Measurements from ENCODE around the gene COX7A2. TPM values are rescaled to one million over a fixed set of nuclear protein-coding genes. Genes with fewer than 3 reads are reported as not detected.

Gene COX7A2
- total RNA-seq, 1 donor from 2014 or later, result 360 TPM

DNA sequence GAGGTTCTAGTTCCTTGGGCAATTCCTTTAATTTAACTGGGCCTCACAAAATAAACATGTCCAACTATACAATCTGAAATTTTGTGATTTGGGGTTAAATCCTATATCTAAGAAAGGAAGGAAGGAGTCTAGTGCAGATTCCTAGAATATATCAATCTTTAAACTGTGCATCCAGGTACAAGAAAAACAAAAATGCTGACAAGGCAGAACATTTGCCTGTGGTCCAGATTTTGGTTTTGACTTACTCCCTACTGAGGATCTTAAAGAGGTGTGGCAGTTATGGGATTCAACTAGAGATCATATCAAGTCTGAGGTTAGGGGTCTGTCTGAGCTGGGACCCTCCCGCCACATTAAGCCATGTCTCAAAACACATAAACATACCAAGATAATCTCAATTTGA is 17.7 kb upstream of the COX7A2 start:
- Histone ChIP-seq H3K27me3 (no peaks in the 10 kb centered on the region), H3K4me3 (no peak overlapping the region), H3K27ac (no peak overlapping the region), H3K4me1 (no peaks in the 10 kb centered on the region), H3K36me3 (peaks cover 21 to 46% of the 10 kb centered on the region in 2 donors), H3K9me3 (no peaks in the 10 kb centered on the region)
- intact Hi-C loops (cut with DNase I), result no loop called here
- TF ChIP-seq CTCF (IDR thresholded peaks at IDR 0.05), result no peak
- DNase-seq (ENCODE audit: low spot score in 2 of 2), result no peak

DNA sequence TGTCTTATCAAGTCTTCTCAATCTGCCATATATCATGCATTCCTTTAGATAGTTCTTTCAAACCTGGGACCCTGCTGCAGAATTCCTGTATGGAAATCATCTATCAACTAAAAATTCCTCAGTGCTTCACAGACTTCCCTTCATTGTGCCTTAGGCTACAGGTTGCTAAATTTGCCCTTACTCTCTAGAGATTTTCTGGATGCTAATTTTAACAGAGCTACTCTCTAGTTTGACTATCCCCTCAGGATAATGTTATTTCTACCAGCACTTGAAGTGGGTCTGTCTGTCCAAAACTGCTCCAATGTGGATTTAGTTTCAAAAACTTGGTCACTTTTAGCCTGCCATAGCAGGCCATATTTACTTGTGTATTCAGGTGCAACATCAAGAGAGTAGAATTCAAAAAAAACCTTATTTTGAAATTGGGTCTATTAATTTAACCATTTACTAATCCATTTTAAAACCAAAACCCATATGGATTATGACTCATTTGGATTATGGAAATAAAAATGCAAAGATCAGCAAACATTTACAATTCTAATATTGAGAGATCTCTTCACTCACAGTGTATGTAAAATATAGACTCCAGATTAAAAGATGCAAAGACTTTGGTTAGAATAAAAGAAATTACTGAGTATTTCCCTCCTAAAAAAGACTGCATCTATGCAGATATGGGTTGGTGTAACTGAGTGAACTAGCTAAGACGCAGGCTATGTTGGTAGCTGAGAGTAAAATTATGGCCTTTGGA is 13.9 kb upstream of the COX7A2 start:
- Histone ChIP-seq H3K27ac (no peak overlapping the region), H3K27me3 (no peaks in the 10 kb centered on the region), H3K4me3 (no peak overlapping the region), H3K4me1 (no peaks in the 10 kb centered on the region), H3K9me3 (no peaks in the 10 kb centered on the region), H3K36me3 (peaks cover 18 to 45% of the 10 kb centered on the region in 2 donors)
- TF ChIP-seq CTCF (IDR thresholded peaks at IDR 0.05), result no peak
- DNase-seq (ENCODE audit: low spot score in 2 of 2), result no peak
- intact Hi-C loops (cut with DNase I), result no loop called here

DNA sequence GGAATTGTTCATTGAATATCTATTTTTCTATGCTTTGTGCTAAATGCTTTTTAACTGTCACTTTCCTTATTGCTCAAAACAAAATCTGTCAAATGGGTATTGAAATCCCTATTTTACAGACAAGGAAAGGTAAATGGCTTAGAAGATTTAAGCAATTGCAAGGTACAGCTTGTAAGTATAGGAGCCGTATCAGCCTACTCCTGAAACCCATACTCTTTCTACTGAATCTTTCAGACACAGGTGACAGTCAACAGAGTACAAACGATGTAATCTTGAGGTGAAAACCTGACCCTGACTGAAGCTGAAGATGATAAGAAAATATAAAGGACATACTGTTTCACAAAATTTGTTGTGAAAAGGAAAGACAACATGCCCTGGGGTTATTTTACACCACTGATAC is 7.0 kb upstream of the COX7A2 start:
- Histone ChIP-seq H3K36me3 (peaks cover 6 to 19% of the 10 kb centered on the region in 2 donors), H3K9me3 (no peaks in the 10 kb centered on the region), H3K4me3 (no peak overlapping the region), H3K4me1 (no peaks in the 10 kb centered on the region), H3K27ac (no peak overlapping the region), H3K27me3 (no peaks in the 10 kb centered on the region)
- intact Hi-C loops (cut with DNase I), result no loop called here
- no peak for DNase-seq (ENCODE audit: low spot score in 2 of 2)
- no peak for TF ChIP-seq CTCF (IDR thresholded peaks at IDR 0.05)

DNA sequence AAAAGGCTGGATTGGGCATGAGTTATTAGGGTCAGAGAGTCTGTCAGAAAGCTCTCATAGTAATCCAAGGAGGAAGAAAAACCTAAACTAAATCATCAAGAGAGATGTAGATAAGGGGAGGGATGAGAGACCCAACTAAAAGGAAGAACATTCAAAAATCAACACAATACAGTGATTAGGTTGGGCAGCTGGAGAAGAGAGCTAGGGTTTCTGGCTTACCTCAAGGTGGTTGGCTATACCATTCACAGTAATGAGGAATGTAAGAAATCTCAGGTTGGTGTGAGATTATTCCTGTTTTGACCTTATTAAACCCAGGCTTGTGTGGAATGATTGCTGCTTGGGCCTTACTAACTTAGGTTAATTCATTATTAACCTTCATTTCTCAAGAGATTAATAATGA is 6.2 kb upstream of the COX7A2 start:
- TF ChIP-seq CTCF (IDR thresholded peaks at IDR 0.05), result no peak
- H3K4me1 ChIP-seq, result peaks cover 0 to under 1% of the 10 kb centered on the region in 2 donors
- intact Hi-C loops (cut with DNase I), result no loop called here

DNA sequence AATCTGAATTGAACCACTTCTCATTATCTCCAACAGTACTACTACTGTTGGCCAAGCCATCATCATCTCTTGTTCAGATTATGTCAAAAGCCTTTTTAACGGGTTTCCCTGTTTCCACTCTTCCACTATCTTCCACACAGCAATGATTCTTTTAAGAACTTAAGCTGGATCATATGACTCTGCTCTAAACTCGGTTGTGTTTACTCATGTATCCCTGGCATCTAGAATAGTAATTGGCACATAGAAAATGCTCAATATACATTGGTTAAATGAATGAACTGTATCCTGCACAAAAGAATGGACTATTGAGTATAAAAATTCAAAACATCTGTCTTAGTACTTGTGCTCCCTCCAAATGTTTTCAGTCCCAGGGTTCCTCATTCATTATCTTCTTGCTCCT is 2.8 kb upstream of the COX7A2 start:
- no peak for TF ChIP-seq CTCF (IDR thresholded peaks at IDR 0.05)
- H3K4me1 ChIP-seq, result peaks cover 0 to 12% of the 10 kb centered on the region in 2 donors
- intact Hi-C loops (cut with DNase I), result no loop called here

More for the DNA sequence above, 6.2 kb upstream of the COX7A2 start:
- no peaks in the 10 kb centered on the region for H3K9me3 ChIP-seq
- no peak for DNase-seq (ENCODE audit: low spot score in 2 of 2)
- no peak overlapping the region for H3K27ac ChIP-seq
- no peak overlapping the region for H3K4me3 ChIP-seq
- H3K36me3 ChIP-seq, result peaks cover 6 to 13% of the 10 kb centered on the region in 2 donors
- no peaks in the 10 kb centered on the region for H3K27me3 ChIP-seq

More for the DNA sequence above, 2.8 kb upstream of the COX7A2 start:
- Histone ChIP-seq H3K27ac (no peak overlapping the region), H3K4me3 (no peak overlapping the region), H3K27me3 (no peaks in the 10 kb centered on the region), H3K9me3 (no peaks in the 10 kb centered on the region), H3K36me3 (no peaks in the 10 kb centered on the region)
- DNase-seq (ENCODE audit: low spot score in 2 of 2), result no peak
